Ovary (tissue), 9 donors: ENCODE measurements around the gene RPS6KA5. TPM values are rescaled to one million over a fixed set of nuclear protein-coding genes. Genes with fewer than 3 reads are reported as not detected.

ENCODE experiments used
- DNase-seq, 5 donors: peaks; one replicate each; pipeline ENCODE4 v3.0.0-alpha.2; 2019 to 2020
- H3K27ac ChIP-seq, 2 donors: fragments of 200-600 bp; one replicate each; pipeline versions ENCODE4 v1.5.1 to v1.8.0; 2019 to 2022
- H3K27me3 ChIP-seq: fragments of 200-600 bp; one replicate; pipeline ENCODE4 v1.8.0; 2022
- H3K36me3 ChIP-seq: fragments of 200-600 bp; sonication (generic); one replicate; pipeline ENCODE4 v1.5.1; 2019
- H3K4me1 ChIP-seq: one replicate; pipeline ENCODE4 v1.8.1; 2013; ENCODE audit warnings: mild to moderate bottlenecking, moderate library complexity; ENCODE audit not compliant: insufficient read depth
- H3K4me3 ChIP-seq: fragments of 200-600 bp; sonication (generic); one replicate; pipeline ENCODE4 v1.5.1; 2017
- H3K9me3 ChIP-seq, 2 donors: fragments of 200-600 bp in 1 of 2; sonication (generic) in 1 of 2; one replicate each; pipeline versions ENCODE4 v1.5.1 to v1.8.1; 2013 to 2019; ENCODE audit warnings: mild to moderate bottlenecking in 1 of 2, moderate library complexity in 1 of 2
- CTCF ChIP-seq, 3 donors: fragments of 450-650 bp in 2 of 3; fragments of 200-600 bp in 1 of 3; IDR thresholded peaks; one replicate each; pipeline versions ENCODE4 v1.5.1 to v1.8.0; 2016 to 2022; ENCODE audit warnings: antibody characterized with exemption in 3 of 3, mild to moderate bottlenecking in 1 of 3
- EP300 ChIP-seq: sonication (generic); formaldehyde crosslinking; IDR thresholded peaks from one replicate; pipeline ENCODE4 v1.6.1; 2017; ENCODE audit warnings: antibody characterized with exemption
- POLR2A ChIP-seq: fragments of 450-650 bp; IDR thresholded peaks from one replicate; pipeline ENCODE4 v1.6.1; 2017; ENCODE audit warnings: antibody characterized with exemption, mild to moderate bottlenecking, moderate library complexity
- WGBS, 3 donors: extraction: QIAGEN DNeasy Blood & Tissue Kit in 1 of 3; methylation state at CpG; one replicate each; pipeline versions ENCODE4 v1.1.5 to v1.1.7; 2013 to 2017; 5-methylcytosine and 5-hydroxymethylcytosine counted together
- intact Hi-C, 4 donors: fragments of 100-400 bp; cut with DNase I; formaldehyde crosslinking; loops; one replicate each; pipeline versions ENCODE4 v1.11.0 to v1.15.1; 2022 to 2023
- polyA plus RNA-seq, 2 donors: library from polyadenylated mRNA; stranded (reverse); fragments of 200-250 nt in 1 of 2; fragments of 350-450 nt in 1 of 2; fragmentation: Illumina TruSeq in 1 of 2; extraction: RNeasy Lipid Tissue Mini Kit (QIAGEN cat#74804) in 1 of 2; gene quantifications; one replicate each; pipeline ENCODE4 v1.2.3, GENCODE V29; 2013 to 2014
- total RNA-seq, 7 donors: library from RNA; depleted of rRNA in 2 of 7; stranded (reverse); fragments of >200 nt in 2 of 7; fragmentation: NEBNext Ultra II Directional in 3 of 7; extraction: Animal tissue kit (Norgen Biotek cat#: 25700) in 3 of 7; gene quantifications; one replicate each; pipeline versions ENCODE4 v1.1.0 to v1.2.4, GENCODE V29; 2016 to 2023
- donor health status: DM: no; HTN: no; CAD: no; lungs with moderate emphysema.
- donor health status: DM: no; HTN: no; CAD: no.
- donor health status: Bipolar disorder and iron deficiency.
- donor health status: DM: yes; HTN: yes; CAD: no.
- donor health status: DM: no; HTN: no; CAD: no.
- donor health status: DM: yes; HTN: yes; CAD: no.

The RPS6KA5 gene
- total and polyA plus RNA-seq, 9 donors, result 3.8 to 19.0 (median 8.4) TPM

- H3K4me3 ChIP-seq, result no peak overlapping the region
- no peaks in the 10 kb centered on the region for H3K27me3 ChIP-seq
- H3K27ac ChIP-seq, result no peak overlapping the region
- intact Hi-C loops, result no loop called here
- DNase-seq, result no peak
- H3K36me3 ChIP-seq, result no peaks in the 10 kb centered on the region
- no peak for TF ChIP-seq CTCF (IDR thresholded peaks at IDR 0.05)
- TF ChIP-seq POLR2A, result no peak
- TF ChIP-seq EP300, result no peak
- WGBS, 3 donors, result 91 to 94% (median 93%) methylated on average over 2 of the region's 2 CpGs
- H3K4me1 ChIP-seq, result no peaks in the 10 kb centered on the region
- no peaks in the 10 kb centered on the region for H3K9me3 ChIP-seq
Measured at GRCh38 chr14:91048265-91048664, 12.2 kb downstream of the RPS6KA5 start.

- Histone ChIP-seq H3K36me3 (no peaks in the 10 kb centered on the region), H3K27me3 (no peaks in the 10 kb centered on the region), H3K4me3 (no peak overlapping the region), H3K4me1 (no peaks in the 10 kb centered on the region), H3K9me3 (no peaks in the 10 kb centered on the region), H3K27ac (no peak overlapping the region)
- intact Hi-C loops, result no loop called here
- no peak for DNase-seq
- TF ChIP-seq EP300 (no peak), CTCF (IDR thresholded peaks at IDR 0.05) (no peak), POLR2A (no peak)
- WGBS, 3 donors, result 89 to 94% (median 89%) methylated on average over 4 of the region's 4 CpGs
Measured at GRCh38 chr14:91047174-91047753, 13.2 kb downstream of the RPS6KA5 start.

- Histone ChIP-seq H3K27me3 (no peaks in the 10 kb centered on the region), H3K27ac (no peak overlapping the region), H3K4me3 (no peak overlapping the region), H3K9me3 (no peaks in the 10 kb centered on the region), H3K4me1 (no peaks in the 10 kb centered on the region), H3K36me3 (no peaks in the 10 kb centered on the region)
- no peak for DNase-seq
- WGBS, 3 donors, result 82 to 83% (median 82%) methylated on average over 7 of the region's 7 CpGs
- TF ChIP-seq POLR2A (no peak), EP300 (no peak), CTCF (IDR thresholded peaks at IDR 0.05) (no peak)
- intact Hi-C loops, result no loop called here
Measured at GRCh38 chr14:91046488-91047072, 13.9 kb downstream of the RPS6KA5 start.

GRCh38 chr14:91041450-91041849 lies 19.0 kb downstream of the RPS6KA5 start:
- no peaks in the 10 kb centered on the region for H3K27me3 ChIP-seq
- H3K4me1 ChIP-seq, result no peaks in the 10 kb centered on the region
- TF ChIP-seq EP300 (no peak), CTCF (IDR thresholded peaks at IDR 0.05) (no peak), POLR2A (no peak)
- H3K36me3 ChIP-seq, result no peaks in the 10 kb centered on the region
- no peak overlapping the region for H3K4me3 ChIP-seq
- intact Hi-C loops, result no loop called here
- H3K9me3 ChIP-seq, result no peaks in the 10 kb centered on the region
- DNase-seq, result no peak
- WGBS, 3 donors, result 25 to 29% (median 26%) methylated on average over 2 of the region's 2 CpGs
- H3K27ac ChIP-seq, result no peak overlapping the region
